Measurements from ENCODE around the gene CRYZ.

CRYZ gene

DNA sequence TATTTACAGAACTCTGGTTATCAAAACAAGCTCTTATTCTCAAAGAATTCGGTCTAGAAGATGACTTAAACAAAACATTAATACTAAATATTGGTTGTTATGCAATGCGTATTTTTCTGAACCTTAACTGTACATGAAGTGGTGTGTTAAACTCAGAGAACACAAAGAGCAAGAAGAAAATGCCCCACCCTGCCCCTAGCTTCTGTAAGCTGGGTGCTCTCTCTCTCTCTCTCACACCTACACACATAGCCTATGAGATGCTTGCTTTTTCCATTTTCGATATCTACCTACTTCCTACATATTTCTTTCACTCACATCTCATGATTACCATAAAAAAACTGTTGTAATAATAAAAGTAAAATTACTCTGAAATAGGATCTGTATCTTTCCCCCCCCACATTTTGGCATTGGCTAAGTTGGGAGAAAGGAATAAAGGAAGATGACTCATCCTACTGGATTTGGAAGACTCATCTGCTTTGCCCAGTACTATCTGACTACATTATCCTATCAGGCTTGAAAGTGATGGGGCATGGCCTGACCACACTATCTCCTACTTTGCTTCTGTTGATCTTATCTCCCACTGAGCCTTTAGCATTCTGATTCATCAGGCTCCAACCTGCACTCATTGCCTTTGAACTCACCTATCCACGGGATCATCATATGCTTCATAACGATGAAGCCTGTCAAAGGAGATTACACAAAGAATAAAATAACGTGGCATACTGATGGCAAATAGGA, 2.9 kb downstream of the CRYZ start:
- no peak for DNase-seq

DNA sequence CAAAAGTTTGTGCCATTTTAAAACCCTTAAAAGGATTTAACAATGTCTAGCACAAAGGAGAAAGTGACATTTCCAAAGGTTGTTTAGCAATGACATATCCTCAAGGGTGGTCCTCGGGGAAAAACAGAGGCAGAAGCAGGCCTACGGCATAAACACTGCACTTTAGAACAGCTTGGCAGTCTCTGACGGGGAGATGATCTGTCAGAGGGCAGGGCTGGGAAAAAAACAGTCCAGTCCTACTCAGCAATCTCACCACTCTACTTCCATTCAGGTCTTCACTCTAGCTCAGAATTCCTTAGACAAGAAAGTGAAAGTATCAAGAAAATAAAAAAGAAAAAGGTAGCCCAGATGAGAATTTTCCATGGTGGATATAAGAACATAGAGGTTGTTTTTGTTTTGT, 4.1 kb downstream of the CRYZ start:
- no peak for DNase-seq

DNA sequence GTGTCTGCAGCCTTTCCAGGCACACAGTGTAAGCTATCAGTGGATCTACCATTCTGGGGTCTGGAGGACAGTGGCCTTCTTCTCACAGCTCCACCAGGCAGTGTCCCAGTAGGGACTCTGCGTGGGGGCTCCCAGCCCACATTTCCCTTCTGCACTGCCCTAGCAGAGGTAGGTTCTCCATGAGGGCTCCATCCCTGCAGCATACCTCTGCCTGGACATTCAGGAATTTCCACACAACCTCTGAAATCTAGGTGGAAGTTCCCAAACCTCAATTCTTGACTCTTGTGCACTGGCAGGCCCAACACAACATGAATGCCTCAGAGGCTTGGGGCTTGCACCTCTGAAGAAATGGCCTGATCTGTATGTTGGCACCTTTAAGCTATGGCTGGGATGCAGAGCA, 6.8 kb downstream of the CRYZ start:
- no peak for DNase-seq

DNA sequence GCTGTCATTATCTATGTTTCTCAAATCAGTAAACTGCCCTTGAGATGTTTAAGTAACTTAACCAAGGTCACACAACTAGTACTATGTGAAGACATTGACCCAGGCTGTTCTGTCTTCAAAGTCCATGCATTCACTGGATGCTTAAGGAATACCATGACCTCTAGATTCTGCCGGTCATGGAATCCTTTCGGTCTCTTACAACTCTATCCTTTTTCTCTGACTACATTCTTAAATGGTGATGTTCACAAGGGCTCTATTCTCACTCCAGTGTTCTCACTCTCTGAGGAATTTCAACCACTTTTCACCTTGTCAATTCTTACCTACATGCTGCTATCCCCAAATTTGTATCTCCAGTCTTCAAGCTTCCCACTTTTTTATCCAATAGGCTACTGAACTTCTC, 15.2 kb downstream of the CRYZ start:
- DNase-seq = no peak

DNA sequence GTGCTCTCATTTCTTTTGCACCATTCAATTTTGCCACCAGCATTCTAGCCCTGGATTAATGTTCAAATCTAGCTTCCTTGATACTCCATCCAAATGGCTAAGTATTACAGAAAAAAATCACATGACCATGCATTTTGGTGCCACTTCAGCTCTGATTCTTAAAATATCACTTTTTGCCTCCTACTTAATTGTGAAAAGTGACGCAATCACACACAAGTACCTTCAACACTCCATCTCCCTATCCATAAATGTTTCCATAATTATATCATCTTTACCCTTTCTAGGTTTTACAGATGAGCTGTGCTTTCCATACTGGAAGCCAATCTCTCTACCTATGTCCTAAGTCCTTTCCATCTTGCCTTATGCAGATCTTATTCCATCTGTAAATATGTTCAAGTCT, 16.0 kb downstream of the CRYZ start:
- DNase-seq = no peak

DNA sequence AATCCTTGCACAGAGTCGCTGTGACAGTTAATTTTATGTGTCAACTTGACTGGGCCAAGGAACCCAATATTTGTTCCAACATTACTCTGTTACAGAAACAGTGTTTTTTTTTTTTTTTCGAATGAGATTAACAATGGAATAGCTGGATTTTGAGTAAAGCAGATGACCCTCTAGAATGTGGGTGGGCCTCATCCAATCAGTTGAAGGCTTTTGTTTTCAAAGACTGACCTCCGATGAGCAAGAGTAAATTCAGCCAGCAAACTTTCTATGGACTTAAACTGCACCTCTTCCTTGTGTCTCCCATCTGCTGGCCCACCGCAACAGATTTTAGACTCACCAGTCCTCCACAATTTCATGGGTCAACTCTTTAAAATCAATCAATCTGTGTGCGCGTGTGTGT, 17.0 kb downstream of the CRYZ start:
- DNase-seq = no peak

DNA sequence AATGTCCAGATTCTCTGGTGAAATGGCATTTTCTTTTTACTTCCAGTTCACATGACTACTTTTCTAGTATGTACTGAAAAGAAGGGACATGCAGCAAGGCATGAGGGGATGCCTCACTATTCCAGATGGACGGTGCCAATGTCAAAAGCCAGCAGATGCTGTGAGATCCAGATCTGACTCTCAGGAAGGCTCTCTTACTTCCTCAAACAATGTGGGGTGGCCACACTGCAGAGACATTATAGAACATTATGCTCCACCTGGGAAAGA, 17.7 kb downstream of the CRYZ start:
- DNase-seq = no peak

DNA sequence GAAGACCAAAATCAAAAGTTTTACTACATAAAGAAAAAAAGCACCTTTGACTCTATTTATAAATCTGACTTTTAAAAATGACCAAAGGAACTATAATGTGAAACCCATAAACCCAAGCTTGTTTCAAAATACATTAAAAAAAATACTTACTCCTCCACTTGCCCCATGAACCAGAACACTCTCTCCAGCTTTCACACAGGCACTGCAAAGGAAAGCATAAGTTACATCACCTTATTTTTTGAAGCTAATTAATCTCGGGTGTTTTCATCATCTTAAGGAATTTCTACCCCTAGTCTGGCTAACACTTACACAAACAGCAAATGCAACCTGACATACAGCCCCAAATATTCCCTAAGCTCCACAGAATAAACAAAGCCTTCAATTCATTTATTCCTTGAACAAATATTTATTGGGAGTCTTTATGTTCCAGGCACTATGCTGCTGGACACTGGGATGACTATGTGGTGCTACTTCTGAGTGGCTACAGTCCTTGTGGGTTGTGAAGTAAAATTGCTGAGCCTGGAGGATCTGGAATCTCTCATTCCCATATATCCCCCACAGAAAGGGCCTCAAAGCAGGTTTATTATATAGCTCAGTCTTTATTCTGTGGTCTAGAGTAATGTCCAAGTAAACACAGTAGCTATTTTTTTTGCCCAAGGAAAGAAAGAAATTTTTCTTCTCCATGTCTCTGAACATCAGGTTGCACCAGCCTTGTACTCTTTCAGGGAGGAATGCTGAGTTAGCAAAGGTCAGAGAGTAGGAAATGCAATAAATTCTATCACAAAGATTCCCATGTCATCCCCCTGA, 18.2 kb downstream of the CRYZ start:
- no peak for DNase-seq

DNA sequence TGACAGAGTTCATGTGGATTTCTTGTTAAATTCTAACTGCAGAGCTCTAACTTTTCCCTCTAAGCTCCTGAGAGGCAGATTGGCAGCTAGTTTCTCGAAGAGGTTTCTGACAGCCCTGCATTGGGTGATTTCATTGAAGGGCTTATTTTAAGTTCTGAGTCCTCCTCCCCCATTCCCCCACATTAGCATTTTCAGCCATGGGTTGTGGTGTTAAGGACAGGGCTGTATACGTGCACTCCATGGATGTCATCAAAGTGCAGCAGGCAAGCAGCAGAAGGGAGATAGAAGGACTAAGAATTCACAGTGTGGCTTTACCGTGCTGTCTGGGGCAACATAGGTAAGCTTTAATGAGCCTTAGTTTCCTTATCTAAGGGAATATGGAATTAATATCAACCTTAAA, 19.0 kb downstream of the CRYZ start:
- DNase-seq = no peak

DNA sequence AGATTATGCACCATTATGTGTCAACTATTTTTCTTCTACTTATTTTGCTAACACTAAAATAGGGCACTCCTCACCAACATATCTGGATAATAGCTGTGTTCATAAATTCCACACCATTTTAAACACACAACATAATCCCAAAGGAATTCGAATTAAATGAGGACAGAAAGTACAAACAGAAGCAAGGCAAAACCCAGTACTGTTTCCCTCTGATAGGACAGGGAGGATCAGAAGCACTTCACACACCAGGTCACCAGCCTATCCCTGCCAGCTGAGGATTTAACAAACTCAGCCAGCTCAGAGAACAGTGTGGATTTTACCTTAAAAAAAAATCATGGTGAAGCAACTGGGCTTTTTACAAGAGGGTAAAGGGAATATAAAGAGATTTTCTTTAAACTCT, 20.0 kb downstream of the CRYZ start:
- DNase-seq = no peak

DNA sequence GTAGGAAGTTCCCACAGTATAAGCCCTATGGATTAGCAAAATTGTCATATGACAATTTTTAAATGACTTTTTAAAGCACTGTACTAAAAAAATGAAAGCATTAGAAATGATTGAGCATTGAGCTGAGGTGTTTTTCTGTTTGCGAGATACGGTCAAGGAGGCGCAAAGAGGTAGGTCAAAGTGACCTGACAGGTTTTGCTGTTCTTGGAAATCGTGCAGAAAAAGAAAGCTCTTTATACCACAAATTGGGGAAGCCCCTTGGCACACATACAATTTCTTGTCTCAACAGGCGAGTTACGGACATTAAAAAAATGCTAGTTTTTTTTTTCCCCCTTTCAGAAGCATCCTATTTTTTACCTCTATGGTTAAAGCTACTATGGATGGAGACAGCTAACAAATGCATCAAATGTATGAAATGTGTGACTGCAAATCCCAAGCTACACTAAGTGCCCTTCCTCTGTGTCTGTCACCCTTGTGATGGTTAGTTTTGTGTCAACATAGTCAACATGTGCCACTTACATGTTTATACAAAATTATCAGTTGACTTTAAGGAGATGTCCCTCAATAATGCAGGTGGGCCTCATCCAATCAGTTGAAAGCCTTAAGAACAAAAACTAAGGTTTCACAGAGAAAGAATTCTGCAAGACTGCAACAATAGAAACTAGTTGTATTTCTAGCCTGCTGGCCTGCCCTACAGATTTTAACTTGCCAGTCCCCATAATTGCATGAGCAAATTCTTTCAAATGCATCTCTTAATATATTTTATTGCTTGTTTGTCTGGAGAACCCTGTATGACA, 29.3 kb downstream of the CRYZ start:
- DNase-seq = no peak

DNA sequence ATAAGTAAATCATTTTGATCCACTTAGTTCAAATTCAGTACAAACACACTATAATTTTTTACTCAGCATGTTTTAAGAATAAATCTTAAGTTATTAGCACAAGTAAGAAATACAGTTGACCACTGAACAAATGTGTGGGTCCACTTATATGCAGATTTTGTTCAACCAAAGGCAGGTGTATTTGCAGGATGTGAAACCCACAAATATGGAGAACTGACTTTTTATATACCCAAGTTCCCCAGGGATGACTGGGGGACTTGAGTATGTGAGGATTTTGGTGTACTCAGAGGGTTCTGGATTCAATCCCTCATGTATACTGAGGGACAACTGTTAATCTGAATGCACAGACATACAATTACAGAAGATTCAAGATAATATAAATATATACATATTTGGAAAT, 33.5 kb downstream of the CRYZ start:
- no peak for DNase-seq

DNA sequence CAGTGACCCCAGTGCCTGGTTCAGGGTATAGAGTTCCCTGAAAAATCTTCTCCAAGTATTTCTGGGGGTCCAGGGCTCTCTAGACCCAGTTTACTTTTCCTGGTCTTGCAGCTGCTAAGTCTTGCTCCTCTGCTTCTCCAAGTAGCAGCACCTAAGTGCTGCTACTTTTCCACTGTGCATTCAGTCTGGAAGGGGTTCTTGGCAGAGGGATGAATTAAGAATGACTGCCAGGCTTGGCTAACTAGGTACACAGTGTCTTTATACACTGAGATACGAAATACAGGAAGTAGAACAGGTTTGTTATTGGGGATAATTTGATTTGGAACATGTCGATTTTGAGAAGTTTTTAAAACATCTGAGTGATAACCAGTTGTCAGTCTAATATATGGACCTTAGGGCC, 35.0 kb downstream of the CRYZ start:
- no peak for DNase-seq

DNA sequence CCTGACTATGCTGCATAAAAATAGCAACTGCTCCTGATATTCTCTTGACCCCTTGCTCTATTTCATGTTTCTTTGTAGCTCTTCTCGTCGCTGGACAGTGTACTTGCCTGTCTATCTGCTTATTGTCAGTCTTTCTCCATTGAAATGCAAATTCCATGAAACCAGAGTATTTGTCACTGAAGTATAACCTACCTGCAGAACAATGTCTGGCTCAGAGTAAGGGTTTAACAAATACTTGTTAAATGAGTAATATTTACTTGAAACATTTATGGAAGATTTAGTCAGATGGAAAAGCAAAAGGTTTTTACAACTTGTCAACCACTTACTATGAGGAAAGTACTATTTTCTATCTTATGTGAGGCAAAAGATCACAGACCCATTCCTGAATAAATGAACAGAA, 39.4 kb downstream of the CRYZ start:
- DNase-seq = no peak

DNA sequence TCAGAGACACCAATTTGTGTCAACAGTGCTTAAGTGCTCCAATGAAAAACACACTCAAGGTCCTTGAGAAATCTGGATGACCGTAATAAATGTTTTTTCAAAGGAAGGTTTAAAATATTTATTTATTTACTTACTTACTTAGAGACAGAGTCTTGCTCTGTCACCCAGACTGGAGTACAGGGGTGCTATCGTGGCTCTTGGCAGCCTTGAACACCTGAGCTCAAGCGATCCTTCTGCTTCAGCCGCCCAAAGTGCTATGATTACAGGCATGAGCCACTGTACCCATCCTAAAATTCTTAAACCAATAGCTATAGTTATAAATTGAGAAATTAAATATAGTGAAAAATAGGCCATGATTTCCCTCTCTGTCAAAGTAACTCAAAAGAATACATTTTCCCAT, 41.9 kb downstream of the CRYZ start:
- peak; percentile 17 for DNase-seq

DNA sequence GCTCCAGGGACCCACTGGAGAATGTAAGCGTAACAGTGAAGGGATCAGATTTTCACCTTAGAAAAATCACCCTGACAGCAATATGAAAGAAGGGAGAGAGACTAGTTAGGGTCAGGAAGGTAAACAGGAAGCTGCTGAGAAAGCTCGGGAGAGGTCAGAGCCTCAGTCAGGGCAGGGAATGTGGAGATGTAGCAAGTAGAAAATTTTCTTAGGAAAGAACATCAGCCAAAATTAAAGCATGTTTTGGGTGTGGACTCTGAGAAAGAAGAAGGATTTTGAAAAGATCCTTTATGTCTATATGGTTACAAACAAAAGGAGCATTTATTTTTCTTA, 42.5 kb downstream of the CRYZ start:
- no peak for DNase-seq

DNA sequence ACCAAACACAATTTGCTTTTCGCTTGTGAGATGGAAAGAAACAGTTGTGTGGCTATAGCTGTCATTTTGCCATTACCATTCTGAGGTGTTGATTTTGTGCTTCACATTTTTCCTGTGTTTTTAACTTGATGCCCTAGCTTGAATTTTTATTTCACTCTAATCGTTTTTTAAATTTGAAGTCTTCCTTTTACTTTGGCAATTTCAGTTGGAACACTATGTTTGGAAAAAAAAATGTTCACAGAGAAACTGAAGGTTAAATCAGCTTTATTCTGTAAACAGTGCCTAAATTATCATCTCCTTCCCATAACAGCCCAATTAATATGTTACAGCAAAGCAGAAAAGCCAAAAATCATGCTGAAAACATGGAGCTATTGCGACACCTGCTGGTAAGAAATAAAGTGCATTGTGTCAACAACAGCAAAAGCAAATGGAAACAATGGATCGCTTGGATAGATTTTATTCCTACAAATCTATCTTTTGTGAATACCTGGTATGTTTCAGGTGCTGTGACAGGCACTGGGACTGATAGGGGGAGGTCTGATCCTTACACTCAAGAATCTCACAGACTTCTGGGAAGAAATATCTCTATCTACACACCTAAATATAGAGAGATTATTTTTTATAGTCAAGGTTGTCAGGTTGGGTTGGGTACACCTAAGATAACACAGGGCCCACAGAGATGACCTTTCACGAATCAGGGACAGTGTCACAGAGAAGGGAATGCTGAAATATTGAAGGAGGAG, 43.1 kb downstream of the CRYZ start:
- peak; percentile 67 for DNase-seq

DNA sequence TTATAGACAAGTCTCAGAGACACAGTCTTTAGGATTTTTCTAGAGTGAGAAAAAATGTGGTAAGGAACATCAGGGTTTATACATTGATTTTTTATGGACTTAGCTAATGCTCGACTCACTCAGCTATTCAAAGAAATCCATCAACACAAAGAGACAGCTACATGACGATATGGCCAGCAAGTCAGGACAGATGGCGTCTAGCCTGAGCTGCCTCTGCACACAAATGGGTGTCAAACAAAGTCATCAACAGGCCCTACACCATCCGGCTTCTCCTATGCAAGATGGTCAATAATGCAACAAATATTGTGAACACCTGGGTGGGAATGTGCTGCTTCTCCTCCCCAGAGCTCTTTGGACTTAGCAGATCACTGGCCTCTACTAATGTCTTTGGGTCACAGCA, 45.9 kb downstream of the CRYZ start:
- no peak for DNase-seq

DNA sequence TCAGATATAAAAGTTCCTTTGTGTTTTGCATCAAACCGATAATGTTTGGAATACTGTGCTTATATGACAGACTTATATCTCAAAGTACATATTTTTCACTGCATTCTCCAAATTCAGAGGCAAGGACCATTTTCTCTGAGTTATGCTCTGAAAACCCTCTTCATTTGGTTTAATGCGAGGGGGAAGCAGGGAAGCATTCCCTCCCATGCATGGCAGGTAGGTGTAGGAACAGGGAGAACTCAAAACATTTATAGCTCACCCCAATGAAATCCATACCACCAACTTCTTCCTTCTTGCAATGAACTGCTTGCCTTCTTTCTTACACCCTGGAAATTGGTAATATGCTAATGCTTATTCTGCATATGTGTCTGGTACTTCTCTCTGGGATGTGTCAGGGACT, 48.5 kb downstream of the CRYZ start:
- DNase-seq = no peak

DNA sequence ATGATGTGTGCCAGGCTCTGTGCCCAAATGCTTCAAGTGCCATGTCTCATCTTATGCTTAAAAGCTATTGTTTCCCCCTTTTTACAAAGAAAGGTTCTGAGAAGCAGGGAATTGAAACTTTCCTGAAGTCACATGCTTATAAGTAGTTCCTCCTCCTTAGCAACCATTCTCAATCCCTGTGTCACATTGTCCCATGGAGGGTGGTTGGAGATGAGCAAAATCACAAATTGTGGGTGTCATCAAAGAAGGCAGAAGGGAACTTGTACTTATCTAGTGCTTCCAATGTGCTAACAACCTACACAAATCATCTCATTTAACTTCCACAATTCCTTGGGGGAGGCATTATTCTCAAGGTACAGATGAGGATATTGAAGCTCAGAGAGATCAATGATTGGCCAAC, 49.2 kb downstream of the CRYZ start:
- no peak for DNase-seq

DNA sequence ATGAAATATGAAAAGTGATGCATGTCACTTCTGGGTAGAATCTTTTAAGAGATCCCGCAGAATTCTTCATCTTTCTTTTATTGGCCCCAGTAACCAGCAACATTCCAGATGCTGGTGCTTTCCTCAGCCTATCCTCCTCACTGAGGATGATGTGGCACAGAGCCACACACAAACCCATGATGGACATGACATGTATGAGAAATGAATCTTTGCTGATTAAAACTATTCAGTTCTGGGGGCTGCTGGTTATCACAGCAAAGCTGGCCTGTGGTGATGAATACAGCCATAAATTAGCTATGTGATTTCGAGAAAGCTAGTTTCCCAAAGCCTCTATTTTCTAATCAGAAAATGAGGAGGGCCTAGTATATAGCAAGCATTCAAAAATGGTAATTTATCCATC, 51.0 kb downstream of the CRYZ start:
- no peak for DNase-seq

DNA sequence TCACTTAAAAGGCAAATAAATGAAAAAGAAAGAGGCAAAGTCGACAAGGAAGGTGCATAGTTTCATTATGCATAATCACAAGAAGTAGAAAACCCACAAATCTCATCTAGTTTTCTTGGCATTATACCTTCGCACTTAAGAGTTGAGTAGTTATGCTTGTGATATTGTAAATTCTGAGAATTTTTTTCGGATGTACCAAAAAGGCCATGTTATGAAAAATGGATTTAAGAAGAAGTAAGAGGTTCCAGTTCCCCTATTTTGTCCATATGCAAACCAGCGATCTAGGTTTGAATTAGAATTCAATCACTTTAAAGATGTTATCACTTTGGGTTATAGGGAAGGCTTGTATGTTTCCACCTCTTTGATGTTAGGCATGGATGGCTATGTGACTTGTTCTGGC, 51.4 kb downstream of the CRYZ start:
- no peak for DNase-seq

DNA sequence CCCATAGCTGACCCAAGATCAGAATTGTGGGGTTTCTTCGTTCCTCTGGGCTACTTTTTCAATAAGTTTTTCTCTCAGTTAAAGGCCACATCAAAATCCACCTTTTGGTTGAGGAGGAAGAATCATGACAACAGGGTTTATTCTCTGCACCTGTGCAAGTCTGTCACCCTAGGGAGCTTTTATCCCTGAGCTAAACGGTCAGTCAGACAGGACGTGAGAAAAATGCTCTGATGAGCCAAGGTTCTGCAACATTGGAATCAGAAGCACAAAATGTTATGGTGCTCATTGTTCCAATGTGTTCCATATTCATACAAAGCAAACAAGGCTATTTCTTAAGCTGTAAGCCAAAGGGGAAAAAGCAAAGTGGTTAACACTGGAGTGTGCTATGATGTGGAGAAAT, 51.8 kb downstream of the CRYZ start:
- no peak for DNase-seq

DNA sequence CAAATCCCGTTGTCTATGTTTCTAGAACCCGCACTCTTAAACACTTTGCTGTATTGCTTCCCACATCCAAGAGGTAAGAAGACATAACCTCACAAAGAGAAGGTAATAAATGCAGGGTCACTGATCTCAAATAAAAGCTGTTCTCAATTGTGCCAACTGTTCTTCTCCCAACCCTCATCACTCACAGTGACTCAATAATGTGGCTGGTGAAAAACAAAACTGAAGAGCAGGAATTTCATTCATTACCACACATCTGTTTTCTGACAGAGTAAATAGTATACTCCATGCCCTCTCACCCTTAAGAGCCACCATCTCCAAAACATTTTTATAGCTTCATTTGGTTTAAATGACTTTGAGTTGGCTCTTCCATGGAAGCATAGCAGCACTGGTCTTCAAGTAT, 53.0 kb downstream of the CRYZ start:
- DNase-seq = peak; percentile 7

Data from DMS153 (cell line).